HEK293 (cell line): ENCODE measurements around the gene ATP12A.

Experiments used
- CTCF ChIA-PET: fragments of 350-600 bp; formaldehyde crosslinking; extraction: SDS; loops from one replicate; lab custom pipeline; 2021; ENCODE audit warnings: antibody characterized with exemption; lab: Yijun Ruan, JAX
- POLR2A ChIA-PET: fragments of 300-600 bp; formaldehyde crosslinking; extraction: SDS; loops from one replicate; lab custom pipeline; 2020; ENCODE audit warnings: antibody characterized with exemption, inconsistent platforms; lab: Yijun Ruan, JAX
- H3K27ac ChIP-seq: fragments of 200-500 bp; sonication (Bioruptor generic); 2 replicates; pipeline ENCODE4 v1.5.1; 2014; ENCODE audit warnings: low read depth, low read length, control low read depth, inconsistent platforms; ENCODE audit errors: extremely low read depth
- H3K36me3 ChIP-seq, 2 experiments: fragments of 200-500 bp in 1 of 2; sonication (Bioruptor generic) in 1 of 2; 1 replicate in 1 of 2; 2 replicates in 1 of 2; pipeline ENCODE4 v1.5.1; 2014 to 2017; ENCODE audit warnings: inconsistent platforms in 2 of 2, low read length in 2 of 2; ENCODE audit not compliant: control insufficient read depth in 2 of 2, insufficient read depth in 1 of 2
- H3K4me1 ChIP-seq: fragments of 200-500 bp; sonication (Bioruptor generic); 2 replicates; pipeline ENCODE4 v1.5.1; 2014; ENCODE audit warnings: mild to moderate bottlenecking, low read length, inconsistent platforms; ENCODE audit not compliant: control insufficient read depth, insufficient read depth
- H3K4me3 ChIP-seq: 2 replicates; pipeline ENCODE4 v1.5.1; 2011; ENCODE audit warnings: low read depth, mild to moderate bottlenecking, control low read depth, low read length, moderate library complexity
- H3K9me3 ChIP-seq: fragments of 200-500 bp; sonication (Bioruptor generic); 2 replicates; pipeline ENCODE4 v1.5.1; 2014; ENCODE audit warnings: low read depth, low read length, inconsistent platforms; ENCODE audit not compliant: control insufficient read depth, insufficient read depth
- BCL6B ChIP-seq: fragments of 450-650 bp; formaldehyde crosslinking; IDR thresholded peaks from 2 replicates; pipeline ENCODE4 v1.5.1; 2017; ENCODE audit warnings: missing biosample characterization, missing genetic modification characterization
- GFI1B ChIP-seq: fragments of 450-650 bp; formaldehyde crosslinking; IDR thresholded peaks from 2 replicates; pipeline ENCODE4 v1.5.1; 2016; ENCODE audit warnings: missing biosample characterization, missing genetic modification characterization
- GLI2 ChIP-seq: fragments of 450-650 bp; formaldehyde crosslinking; IDR thresholded peaks from 2 replicates; pipeline ENCODE4; 2017; ENCODE audit warnings: missing biosample characterization, missing genetic modification characterization, low read depth, borderline replicate concordance
- ZBTB17 ChIP-seq: fragments of 450-650 bp; formaldehyde crosslinking; IDR thresholded peaks from 2 replicates; pipeline ENCODE4 v1.5.1; 2016; ENCODE audit warnings: missing biosample characterization, missing genetic modification characterization
- ZBTB26 ChIP-seq: fragments of 450-650 bp; formaldehyde crosslinking; optimal IDR thresholded peaks from 2 replicates; pipeline ENCODE3; 2016; ENCODE audit warnings: missing biosample characterization, mild to moderate bottlenecking, missing genetic modification characterization
- ZBTB48 ChIP-seq: fragments of 450-650 bp; formaldehyde crosslinking; IDR thresholded peaks from 2 replicates; pipeline ENCODE4 v1.5.1; 2016; ENCODE audit warnings: missing biosample characterization, missing genetic modification characterization
- ZFP3 ChIP-seq: fragments of 450-650 bp; formaldehyde crosslinking; IDR thresholded peaks from 2 replicates; pipeline ENCODE4 v1.5.1; 2016; ENCODE audit warnings: low read depth, missing biosample characterization, missing genetic modification characterization
- ZNF148 ChIP-seq: fragments of 450-650 bp; formaldehyde crosslinking; IDR thresholded peaks from 2 replicates; pipeline ENCODE4 v1.5.0; 2017; ENCODE audit warnings: missing biosample characterization, missing genetic modification characterization, borderline replicate concordance
- ZNF175 ChIP-seq: fragments of 450-650 bp; formaldehyde crosslinking; IDR thresholded peaks from 2 replicates; pipeline ENCODE4 v1.5.1; 2016; ENCODE audit warnings: missing biosample characterization, missing genetic modification characterization
- ZNF324 ChIP-seq: fragments of 450-650 bp; formaldehyde crosslinking; IDR thresholded peaks from 2 replicates; pipeline ENCODE4 v1.5.1; 2016; ENCODE audit warnings: missing biosample characterization, missing genetic modification characterization
- ZNF350 ChIP-seq: fragments of 450-650 bp; formaldehyde crosslinking; IDR thresholded peaks from 2 replicates; pipeline ENCODE4 v1.5.0; 2017; ENCODE audit warnings: missing biosample characterization, mild to moderate bottlenecking, missing genetic modification characterization
- ZNF354C ChIP-seq: fragments of 450-650 bp; formaldehyde crosslinking; IDR thresholded peaks from 2 replicates; pipeline ENCODE4 v1.5.1; 2016; ENCODE audit warnings: missing biosample characterization, missing genetic modification characterization, low read depth, borderline replicate concordance
- ZNF473 ChIP-seq: fragments of 450-650 bp; formaldehyde crosslinking; IDR thresholded peaks from 2 replicates; pipeline ENCODE4 v1.5.1; 2017; ENCODE audit warnings: missing biosample characterization, missing genetic modification characterization
- ZNF549 ChIP-seq: fragments of 450-650 bp; IDR thresholded peaks from 2 replicates; pipeline ENCODE4 v1.5.1; 2018; ENCODE audit warnings: missing biosample characterization, missing genetic modification characterization, mild to moderate bottlenecking, inconsistent platforms, moderate library complexity
- ZNF571 ChIP-seq: fragments of 450-650 bp; formaldehyde crosslinking; IDR thresholded peaks from 2 replicates; pipeline ENCODE4 v1.5.0; 2017; ENCODE audit warnings: missing biosample characterization, missing genetic modification characterization
- ZNF623 ChIP-seq: fragments of 450-650 bp; formaldehyde crosslinking; IDR thresholded peaks from 2 replicates; pipeline ENCODE4 v1.5.1; 2016; ENCODE audit warnings: missing biosample characterization, missing genetic modification characterization
- ZNF670 ChIP-seq: fragments of 450-650 bp; formaldehyde crosslinking; IDR thresholded peaks from 2 replicates; pipeline ENCODE4 v1.5.1; 2016; ENCODE audit warnings: missing biosample characterization, missing genetic modification characterization, low read depth
- ZNF701 ChIP-seq: fragments of 450-650 bp; formaldehyde crosslinking; IDR thresholded peaks from 2 replicates; pipeline ENCODE4 v1.5.1; 2016; ENCODE audit warnings: missing biosample characterization, missing genetic modification characterization
- ZNF791 ChIP-seq: fragments of 450-650 bp; formaldehyde crosslinking; IDR thresholded peaks from 2 replicates; pipeline ENCODE4 v1.5.1; 2016; ENCODE audit warnings: missing biosample characterization, missing genetic modification characterization
- ZSCAN30 ChIP-seq: fragments of 450-650 bp; IDR thresholded peaks from 2 replicates; pipeline ENCODE4 v1.5.1; 2018; ENCODE audit warnings: missing biosample characterization, mild to moderate bottlenecking, missing genetic modification characterization, moderate library complexity
- ZXDB ChIP-seq: fragments of 450-650 bp; formaldehyde crosslinking; IDR thresholded peaks from 2 replicates; pipeline ENCODE4 v1.5.1; 2016; ENCODE audit warnings: missing biosample characterization, missing genetic modification characterization

Gene ATP12A

GRCh38 chr13:24661713-24662112 is 18.5 kb upstream of the ATP12A start:
- H3K9me3 ChIP-seq = no peaks in the 10 kb centered on the region
- H3K4me1 ChIP-seq = no peaks in the 10 kb centered on the region
- H3K36me3 ChIP-seq = no peaks in the 10 kb centered on the region
- H3K27ac ChIP-seq = no peak overlapping the region
- no peak overlapping the region for H3K4me3 ChIP-seq
- no peak for TF ChIP-seq ZNF175 (tag by site-specific recombination)
- TF ChIP-seq ZNF148 (tag by site-specific recombination) = no peak
- no peak for TF ChIP-seq GLI2 (tag by site-specific recombination)
- no peak for TF ChIP-seq ZNF473 (tag by site-specific recombination)
- no peak for TF ChIP-seq GFI1B (tag by site-specific recombination)
- no peak for TF ChIP-seq ZNF623 (tag by site-specific recombination)
- TF ChIP-seq ZNF350 = no peak
- TF ChIP-seq ZNF701 = no peak
- TF ChIP-seq ZSCAN30 = no peak
- TF ChIP-seq ZFP3 (tag by site-specific recombination) = no peak
- no peak for TF ChIP-seq ZNF354C (tag by site-specific recombination)
- TF ChIP-seq ZBTB17 = no peak
- TF ChIP-seq ZNF324 = no peak
- TF ChIP-seq ZXDB (tag by site-specific recombination) = no peak
- TF ChIP-seq ZBTB48 = no peak
- POLR2A ChIA-PET = no interaction called here
- CTCF ChIA-PET = interaction anchor here (0.6 to 1.4 kb wide), 3 partner anchors 18 to 421 kb away, joined by 4 to 9 read pairs (median 4); no protein-coding TSS in a partner anchor

GRCh38 chr13:24662195-24663088 is 17.8 kb upstream of the ATP12A start:
- TF ChIP-seq ZNF791 (tag by site-specific recombination) = no peak
- no peak for TF ChIP-seq ZNF571 (tag by site-specific recombination)
- no peak for TF ChIP-seq ZNF670 (tag by site-specific recombination)
- TF ChIP-seq ZNF549 (tag by site-specific recombination) = no peak
- 0 out of 2 replicates have a peak, but pooled peaks have one; percentile 15 for TF ChIP-seq BCL6B (tag by site-specific recombination)
- TF ChIP-seq ZBTB26 (tag by site-specific recombination) = no peak
- H3K9me3 ChIP-seq = no peaks in the 10 kb centered on the region
- CTCF ChIA-PET = interaction anchor here (0.6 to 1.4 kb wide), 3 partner anchors 17 to 420 kb away, joined by 4 to 9 read pairs (median 4); no protein-coding TSS in a partner anchor
- POLR2A ChIA-PET = no interaction called here
- no peaks in the 10 kb centered on the region for H3K4me1 ChIP-seq
- H3K4me3 ChIP-seq = no peak overlapping the region
- H3K27ac ChIP-seq = no peak overlapping the region
- H3K36me3 ChIP-seq = no peaks in the 10 kb centered on the region
